Measurements from ENCODE around the gene USH2A. TPM values are rescaled to one million over a fixed set of nuclear protein-coding genes. Genes with fewer than 3 reads are reported as not detected.

The USH2A gene
- polyA plus RNA-seq, 1 of the 3 experiments (the other 2 are of a cell fraction), result under 0.01 TPM

GRCh38 chr1:215792446-215792845, 630.8 kb downstream of the USH2A start (continued):
- no peak for TF ChIP-seq SIN3A (IDR thresholded peaks at IDR 0.05; ENCODE audit: borderline replicate concordance, low read depth, low read length)
- no peak for TF ChIP-seq TCF12 (IDR thresholded peaks at IDR 0.05)

GRCh38 chr1:215789981-215790380, 633.3 kb downstream of the USH2A start:
- H4K20me1 ChIP-seq (ENCODE audit: insufficient read depth), result no peaks in the 10 kb centered on the region
- H3K27ac ChIP-seq (ENCODE audit: low read depth in 2 of 2, low read length in 1 of 2), result no peak overlapping the region
- H3K27me3 ChIP-seq (ENCODE audit: insufficient read depth), result no peaks in the 10 kb centered on the region
- no peaks in the 10 kb centered on the region; a peak in 1 of 4 replicates for H3K4me1 ChIP-seq (ENCODE audit: control insufficient read depth in 1 of 2, insufficient read depth in 2 of 2, low read depth in 1 of 2, low read length in 1 of 2)
- H3K9me3 ChIP-seq, result no peaks in the 10 kb centered on the region
- no peaks in the 10 kb centered on the region for H3K36me3 ChIP-seq (replicated peaks in 1 of 2; ENCODE audit: control insufficient read depth in 1 of 2, insufficient read depth in 2 of 2, low read length in 1 of 2)
- no peak overlapping the region for H3K9ac ChIP-seq
- CTCF ChIA-PET, result interaction anchor here (0.8 to 2.1 kb wide), 2 partner anchors 36 to 80 kb away, joined by 3 to 4 read pairs; no protein-coding TSS in a partner anchor
- no peak overlapping the region for H2AFZ ChIP-seq (ENCODE audit: low read depth)
- POLR2A ChIA-PET, result no interaction called here
- H3F3A ChIP-seq (replicated peaks; ENCODE audit: insufficient read depth), result peaks cover 17% of the 10 kb centered on the region
- no peak for DNase-seq
- no peak overlapping the region for H3K4me3 ChIP-seq (ENCODE audit: low read depth in 2 of 2, low read length in 1 of 2)
- H3K4me2 ChIP-seq, result no peak overlapping the region
- H3K79me2 ChIP-seq (ENCODE audit: insufficient read depth), result no peaks in the 10 kb centered on the region
- H3K9me2 ChIP-seq, result no peaks in the 10 kb centered on the region
- TF ChIP-seq CHD2 (IDR thresholded peaks at IDR 0.05; ENCODE audit: low read length, partially characterized antibody), result no peak
- no peak for TF ChIP-seq ELF1 (IDR thresholded peaks at IDR 0.05)
- TF ChIP-seq ZBTB33 (IDR thresholded peaks at IDR 0.05; ENCODE audit: borderline replicate concordance, low read depth), result no peak
- TF ChIP-seq REST (IDR thresholded peaks at IDR 0.05; ENCODE audit: low read depth, low read length), result no peak
- TF ChIP-seq FOSL2 (IDR thresholded peaks at IDR 0.05; ENCODE audit: borderline replicate concordance, low read depth), result no peak
- no peak for TF ChIP-seq TEAD4 (IDR thresholded peaks at IDR 0.05; ENCODE audit: borderline replicate concordance, insufficient read depth)
- TF ChIP-seq RCOR1 (IDR thresholded peaks at IDR 0.05; ENCODE audit: low read length), result no peak
- no peak for TF ChIP-seq TCF12 (IDR thresholded peaks at IDR 0.05)
- TF ChIP-seq YY1 (IDR thresholded peaks at IDR 0.05; ENCODE audit: low read depth), result no peak
- no peak for TF ChIP-seq RAD21 (IDR thresholded peaks at IDR 0.05; ENCODE audit: low read length)
- TF ChIP-seq RXRA (IDR thresholded peaks at IDR 0.05; ENCODE audit: borderline replicate concordance, low read depth), result no peak
- no peak for TF ChIP-seq FOXJ3 (CRISPR knock-in tag; IDR thresholded peaks at IDR 0.05)
- TF ChIP-seq MEF2A (IDR thresholded peaks at IDR 0.05; ENCODE audit: borderline replicate concordance, low read depth), result no peak
- TF ChIP-seq USF2 (IDR thresholded peaks at IDR 0.05; ENCODE audit: borderline replicate concordance, low read depth, low read length), result no peak
- 72% methylated on average over 3 of the region's 3 CpGs for WGBS (ENCODE audit: low lambda C conversion rate)
